SU-DHL-6 (cell line): ENCODE data around the gene RNF130.

Experiments used
- EZH2phosphoT487 ChIP-seq: fragments of 200-600 bp; sonication (generic), shearing (Covaris generic); conservative IDR thresholded peaks from 2 replicates; pipeline ENCODE4 v1.6.1; 2018; ENCODE audit warnings: mild to moderate bottlenecking, antibody characterized with exemption, low read length, moderate library complexity, mixed read lengths
- TF ChIP-seq, protein P1 (sequence below): fragments of 200-600 bp; sonication (generic); IDR thresholded peaks from one replicate; pipeline ENCODE4 v1.5.1; 2017; ENCODE audit warnings: antibody characterized with exemption, mild to moderate bottlenecking, low read length, moderate library complexity; ENCODE audit not compliant: insufficient read depth, poor library complexity, severe bottlenecking

DNA sequence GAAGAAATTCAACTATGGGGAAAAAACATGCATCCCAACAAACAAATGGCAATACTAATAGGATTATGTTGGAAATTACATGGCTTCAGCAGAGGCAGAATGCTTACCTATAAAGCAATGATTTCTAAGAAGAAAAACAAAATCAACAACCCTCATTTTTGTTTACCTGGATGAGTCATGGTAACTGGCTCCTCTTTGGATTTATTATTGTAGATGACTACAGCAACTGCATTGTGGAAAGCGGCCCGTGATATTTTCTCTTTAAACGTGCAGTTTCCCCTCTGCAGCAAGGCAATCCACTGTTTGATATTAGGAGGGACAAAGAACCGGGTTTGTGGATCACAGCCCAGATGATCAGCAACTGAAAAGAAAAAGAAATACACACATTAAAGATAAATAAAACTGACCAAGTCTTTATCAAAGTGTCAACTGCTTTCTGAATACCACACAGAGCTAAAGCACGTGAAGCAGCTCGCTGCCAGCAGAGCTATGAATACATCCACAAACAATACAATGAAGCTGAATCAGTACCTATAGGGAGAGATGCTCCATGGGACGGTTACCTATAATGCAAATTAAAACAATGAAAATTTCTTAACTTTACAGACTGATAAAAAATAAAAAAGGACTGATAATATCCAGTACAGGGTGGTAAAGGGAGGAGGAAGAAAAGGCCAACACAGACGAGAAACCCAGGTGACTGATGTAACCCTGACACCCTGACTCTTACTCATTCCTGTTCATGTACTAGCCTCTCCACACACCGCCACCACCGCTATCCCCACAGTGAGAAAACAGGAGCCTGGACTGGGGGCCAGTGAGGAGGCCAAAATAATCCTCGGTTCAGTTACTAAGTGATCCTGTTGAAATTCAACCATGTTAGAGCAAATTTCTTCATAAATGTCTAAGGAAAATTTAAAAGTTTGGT lies 31.0 kb downstream of the RNF130 start:
- TF ChIP-seq EZH2phosphoT487 = no peak
- TF ChIP-seq, protein P1, sequence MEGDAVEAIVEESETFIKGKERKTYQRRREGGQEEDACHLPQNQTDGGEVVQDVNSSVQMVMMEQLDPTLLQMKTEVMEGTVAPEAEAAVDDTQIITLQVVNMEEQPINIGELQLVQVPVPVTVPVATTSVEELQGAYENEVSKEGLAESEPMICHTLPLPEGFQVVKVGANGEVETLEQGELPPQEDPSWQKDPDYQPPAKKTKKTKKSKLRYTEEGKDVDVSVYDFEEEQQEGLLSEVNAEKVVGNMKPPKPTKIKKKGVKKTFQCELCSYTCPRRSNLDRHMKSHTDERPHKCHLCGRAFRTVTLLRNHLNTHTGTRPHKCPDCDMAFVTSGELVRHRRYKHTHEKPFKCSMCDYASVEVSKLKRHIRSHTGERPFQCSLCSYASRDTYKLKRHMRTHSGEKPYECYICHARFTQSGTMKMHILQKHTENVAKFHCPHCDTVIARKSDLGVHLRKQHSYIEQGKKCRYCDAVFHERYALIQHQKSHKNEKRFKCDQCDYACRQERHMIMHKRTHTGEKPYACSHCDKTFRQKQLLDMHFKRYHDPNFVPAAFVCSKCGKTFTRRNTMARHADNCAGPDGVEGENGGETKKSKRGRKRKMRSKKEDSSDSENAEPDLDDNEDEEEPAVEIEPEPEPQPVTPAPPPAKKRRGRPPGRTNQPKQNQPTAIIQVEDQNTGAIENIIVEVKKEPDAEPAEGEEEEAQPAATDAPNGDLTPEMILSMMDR = no peak
